Neural cell (in vitro differentiated cells): Measurements from ENCODE around the gene CRLF3.
"Not testable (repeated sequence)": the region's sequence is repeated elsewhere in the genome, so short reads cannot be mapped to it uniquely, and the experiment has no call there.

Experiments
- CTCF ChIP-seq: fragments of 450-650 bp; IDR thresholded peaks from 2 replicates; pipeline ENCODE4 v1.5.1; 2014; ENCODE audit warnings: antibody characterized with exemption, mild to moderate bottlenecking, moderate library complexity; ENCODE audit not compliant: poor library complexity, severe bottlenecking
- EP300 ChIP-seq: fragments of 450-650 bp; conservative IDR thresholded peaks from 2 replicates; pipeline ENCODE4 v1.6.1; 2014; ENCODE audit warnings: antibody characterized with exemption, mild to moderate bottlenecking, moderate library complexity; ENCODE audit not compliant: poor library complexity, severe bottlenecking
- EZH2 ChIP-seq: fragments of 200-600, 300-800 bp; shearing (Covaris generic), sonication (generic); IDR thresholded peaks from 2 replicates; pipeline ENCODE4 v1.6.1; 2014; ENCODE audit warnings: antibody characterized with exemption, low read length, borderline replicate concordance, mild to moderate bottlenecking; ENCODE audit not compliant: insufficient read depth, poor library complexity, severe bottlenecking
- MXI1 ChIP-seq: fragments of 450-650 bp; conservative IDR thresholded peaks from 2 replicates; pipeline ENCODE4 v1.6.1; 2014; ENCODE audit warnings: antibody characterized with exemption, mild to moderate bottlenecking; ENCODE audit not compliant: poor library complexity, severe bottlenecking
- POLR2AphosphoS5 ChIP-seq: IDR thresholded peaks from 2 replicates; pipeline ENCODE4 v1.6.1; 2012
- RAD21 ChIP-seq: fragments of 450-650 bp; conservative IDR thresholded peaks from 2 replicates; pipeline ENCODE4 v1.6.1; 2014; ENCODE audit warnings: antibody characterized with exemption, mild to moderate bottlenecking, moderate library complexity
- SMC3 ChIP-seq: fragments of 450-650 bp; conservative IDR thresholded peaks from 2 replicates; pipeline ENCODE4 v1.6.1; 2014; ENCODE audit warnings: antibody characterized with exemption, mild to moderate bottlenecking, moderate library complexity; ENCODE audit not compliant: poor library complexity
- TAF1 ChIP-seq: IDR thresholded peaks from 2 replicates; pipeline ENCODE4 v1.6.1; 2012; ENCODE audit warnings: low read depth
- TF ChIP-seq, protein P1 (sequence below): IDR thresholded peaks from 2 replicates; pipeline ENCODE4 v1.6.1; 2012; ENCODE audit warnings: borderline replicate concordance

DNA sequence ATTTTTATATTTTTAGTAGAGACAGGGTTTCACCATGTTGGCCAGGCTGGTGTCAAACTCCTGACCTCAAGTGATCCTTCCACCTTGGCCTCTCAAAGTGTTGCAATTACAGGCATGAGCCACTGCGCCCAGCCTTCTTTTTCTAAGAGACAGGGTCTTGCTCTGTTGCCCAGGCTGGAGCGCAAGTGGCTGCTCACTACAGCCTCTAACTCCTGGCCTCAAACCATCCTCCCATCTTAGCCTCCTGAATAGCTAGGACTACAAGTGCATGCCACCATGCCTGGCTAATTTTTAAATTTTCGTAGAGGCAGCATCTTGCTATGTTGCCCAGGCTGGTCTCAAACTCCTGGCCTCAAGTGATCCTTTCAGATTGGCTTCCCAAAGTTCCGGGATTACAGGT, 76.9 kb downstream of the CRLF3 start:
- not testable (repeated sequence) for TF ChIP-seq CTCF, EZH2, MXI1, EP300, TAF1, POLR2AphosphoS5, SMC3, RAD21
- TF ChIP-seq, protein P1, sequence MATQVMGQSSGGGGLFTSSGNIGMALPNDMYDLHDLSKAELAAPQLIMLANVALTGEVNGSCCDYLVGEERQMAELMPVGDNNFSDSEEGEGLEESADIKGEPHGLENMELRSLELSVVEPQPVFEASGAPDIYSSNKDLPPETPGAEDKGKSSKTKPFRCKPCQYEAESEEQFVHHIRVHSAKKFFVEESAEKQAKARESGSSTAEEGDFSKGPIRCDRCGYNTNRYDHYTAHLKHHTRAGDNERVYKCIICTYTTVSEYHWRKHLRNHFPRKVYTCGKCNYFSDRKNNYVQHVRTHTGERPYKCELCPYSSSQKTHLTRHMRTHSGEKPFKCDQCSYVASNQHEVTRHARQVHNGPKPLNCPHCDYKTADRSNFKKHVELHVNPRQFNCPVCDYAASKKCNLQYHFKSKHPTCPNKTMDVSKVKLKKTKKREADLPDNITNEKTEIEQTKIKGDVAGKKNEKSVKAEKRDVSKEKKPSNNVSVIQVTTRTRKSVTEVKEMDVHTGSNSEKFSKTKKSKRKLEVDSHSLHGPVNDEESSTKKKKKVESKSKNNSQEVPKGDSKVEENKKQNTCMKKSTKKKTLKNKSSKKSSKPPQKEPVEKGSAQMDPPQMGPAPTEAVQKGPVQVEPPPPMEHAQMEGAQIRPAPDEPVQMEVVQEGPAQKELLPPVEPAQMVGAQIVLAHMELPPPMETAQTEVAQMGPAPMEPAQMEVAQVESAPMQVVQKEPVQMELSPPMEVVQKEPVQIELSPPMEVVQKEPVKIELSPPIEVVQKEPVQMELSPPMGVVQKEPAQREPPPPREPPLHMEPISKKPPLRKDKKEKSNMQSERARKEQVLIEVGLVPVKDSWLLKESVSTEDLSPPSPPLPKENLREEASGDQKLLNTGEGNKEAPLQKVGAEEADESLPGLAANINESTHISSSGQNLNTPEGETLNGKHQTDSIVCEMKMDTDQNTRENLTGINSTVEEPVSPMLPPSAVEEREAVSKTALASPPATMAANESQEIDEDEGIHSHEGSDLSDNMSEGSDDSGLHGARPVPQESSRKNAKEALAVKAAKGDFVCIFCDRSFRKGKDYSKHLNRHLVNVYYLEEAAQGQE = not testable (repeated sequence)
